T-helper 1 cell treated with Interleukin-12 subunit alpha and Interleukin-12 subunit beta and Interleukin-4 antibody, amounts not matched to agents 30 μg/mL and 1 μg/mL, for 36 hours (primary cell): ENCODE data around the gene TMEM259.

Experiments
- H3K27ac Mint-ChIP-seq: one replicate; pipeline ENCODE4 v1.8.0; 2021; ENCODE audit warnings: mild to moderate bottlenecking, mixed read lengths
- H3K27me3 Mint-ChIP-seq: one replicate; pipeline ENCODE4 v1.8.0; 2021; ENCODE audit warnings: low read depth, mixed read lengths
- H3K36me3 Mint-ChIP-seq: one replicate; pipeline ENCODE4 v1.8.0; 2021; ENCODE audit warnings: low read depth, mixed read lengths
- H3K4me1 Mint-ChIP-seq: one replicate; pipeline ENCODE4 v1.8.0; 2021; ENCODE audit warnings: low read depth, mixed read lengths
- H3K4me3 Mint-ChIP-seq: one replicate; pipeline ENCODE4 v1.8.0; 2021; ENCODE audit warnings: mild to moderate bottlenecking, moderate library complexity, mixed read lengths
- H3K9me3 Mint-ChIP-seq: one replicate; pipeline ENCODE4 v1.8.0; 2021; ENCODE audit warnings: mixed read lengths

TMEM259 gene

DNA sequence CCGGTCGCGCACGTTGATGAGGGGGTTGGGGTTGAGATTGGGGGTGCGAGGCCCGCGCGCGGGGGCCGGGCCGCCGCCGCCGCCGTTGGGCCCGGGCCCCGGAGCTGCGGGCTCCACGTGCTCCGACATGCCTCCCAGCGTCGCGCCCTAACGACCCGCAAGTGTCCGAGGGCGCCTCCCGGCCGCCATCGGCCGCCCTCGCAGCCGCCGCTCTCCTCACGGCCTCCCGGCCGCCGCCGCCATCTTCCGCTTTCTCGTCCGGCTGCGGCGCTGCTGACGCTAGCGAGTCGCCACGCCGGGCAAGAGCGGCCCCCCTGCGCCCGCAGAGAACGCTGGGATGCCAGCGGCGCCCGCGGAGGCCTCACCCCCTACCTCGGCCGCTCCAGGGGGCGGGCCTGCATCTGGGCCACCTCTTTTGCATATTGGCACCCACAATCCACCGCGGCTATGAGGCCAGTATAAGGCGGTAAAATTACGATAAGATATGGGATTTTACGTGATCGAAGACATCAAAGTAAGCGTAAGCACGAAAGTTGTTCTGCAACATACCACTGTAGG lies at the start of gene TMEM259:
Gene TMEM259, minus strand, starts transcription at position 256 of the 558 bp plus-strand sequence. Its CDS starts 127 bp downstream, at position 129.
- Mint-ChIP-seq H3K36me3 (peaks cover 3% of the 10 kb centered on the region), H3K27ac (peak within 1 kb of the TSS; percentile 99), H3K27me3 (no peaks in the 10 kb centered on the region), H3K9me3 (no peaks in the 10 kb centered on the region), H3K4me3 (peak within 1 kb of the TSS; percentile 97), H3K4me1 (peaks cover 26% of the 10 kb centered on the region)

DNA sequence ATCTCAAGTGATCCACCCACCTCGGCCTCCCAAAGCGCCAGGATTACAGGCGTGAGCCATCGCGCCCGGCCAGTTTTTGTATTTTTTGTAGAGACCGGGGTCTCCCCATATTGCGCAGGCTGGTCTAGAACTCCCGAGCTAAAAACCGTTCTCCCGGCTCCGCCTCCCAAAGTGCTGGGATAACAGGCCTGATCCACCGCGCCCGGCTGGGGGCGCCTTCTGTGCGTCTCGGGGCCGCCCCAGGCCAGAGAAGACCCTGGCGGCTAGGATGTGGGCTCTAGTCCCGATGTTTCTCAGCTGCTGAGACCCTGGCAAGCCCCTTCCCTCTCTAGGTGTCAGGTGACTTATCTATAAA lies 49.6 kb upstream of the TMEM259 start:
- Mint-ChIP-seq H3K36me3 (peaks cover 36% of the 10 kb centered on the region), H3K4me3 (peak overlapping the region; percentile 91), H3K9me3 (no peaks in the 10 kb centered on the region), H3K27me3 (no peaks in the 10 kb centered on the region), H3K27ac (no peak overlapping the region), H3K4me1 (peaks cover 30% of the 10 kb centered on the region)

DNA sequence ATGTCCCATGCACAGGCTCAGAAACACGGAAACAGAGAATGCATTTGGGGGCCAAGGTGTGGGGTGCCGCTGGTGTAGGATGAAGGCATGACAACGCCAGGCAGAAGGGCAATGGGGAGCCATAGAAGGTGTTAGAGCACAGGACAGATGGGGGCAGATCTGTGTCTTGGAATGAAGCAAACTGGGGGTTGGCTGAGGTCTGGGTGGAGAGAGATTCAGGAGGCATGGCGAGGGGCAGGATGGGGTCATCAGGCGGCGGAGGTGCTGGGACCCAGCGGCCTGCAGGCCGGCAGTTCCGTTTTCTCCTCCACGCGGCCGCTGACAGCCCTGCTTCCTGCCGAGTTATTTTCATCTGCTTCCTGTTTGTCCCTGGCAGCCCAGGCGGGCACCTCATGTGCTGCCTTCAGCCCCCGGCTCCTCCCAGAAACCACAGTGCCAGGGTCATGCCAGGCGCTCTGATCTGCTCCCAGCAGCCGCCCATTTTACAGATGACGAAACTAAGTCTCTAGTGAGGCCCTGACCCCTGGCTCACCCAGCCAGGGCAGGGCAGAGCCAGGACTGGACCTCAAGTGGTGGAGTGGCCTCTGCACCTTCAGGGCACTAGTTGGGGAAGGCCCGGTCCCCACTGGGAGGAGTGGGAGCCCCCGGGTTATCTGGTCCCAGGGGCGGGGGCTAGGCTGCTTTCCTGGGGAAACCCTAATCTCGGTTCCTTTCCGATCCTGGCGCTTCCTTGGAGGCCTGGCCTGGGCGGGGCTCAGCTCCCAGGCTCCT lies 48.3 kb upstream of the TMEM259 start:
- H3K27me3 Mint-ChIP-seq = no peaks in the 10 kb centered on the region
- H3K4me1 Mint-ChIP-seq = peaks cover 34% of the 10 kb centered on the region
- peaks cover 34% of the 10 kb centered on the region for H3K36me3 Mint-ChIP-seq
- H3K27ac Mint-ChIP-seq = peak overlapping the region; percentile 87
- H3K4me3 Mint-ChIP-seq = peak overlapping the region; percentile 91
- no peaks in the 10 kb centered on the region for H3K9me3 Mint-ChIP-seq

DNA sequence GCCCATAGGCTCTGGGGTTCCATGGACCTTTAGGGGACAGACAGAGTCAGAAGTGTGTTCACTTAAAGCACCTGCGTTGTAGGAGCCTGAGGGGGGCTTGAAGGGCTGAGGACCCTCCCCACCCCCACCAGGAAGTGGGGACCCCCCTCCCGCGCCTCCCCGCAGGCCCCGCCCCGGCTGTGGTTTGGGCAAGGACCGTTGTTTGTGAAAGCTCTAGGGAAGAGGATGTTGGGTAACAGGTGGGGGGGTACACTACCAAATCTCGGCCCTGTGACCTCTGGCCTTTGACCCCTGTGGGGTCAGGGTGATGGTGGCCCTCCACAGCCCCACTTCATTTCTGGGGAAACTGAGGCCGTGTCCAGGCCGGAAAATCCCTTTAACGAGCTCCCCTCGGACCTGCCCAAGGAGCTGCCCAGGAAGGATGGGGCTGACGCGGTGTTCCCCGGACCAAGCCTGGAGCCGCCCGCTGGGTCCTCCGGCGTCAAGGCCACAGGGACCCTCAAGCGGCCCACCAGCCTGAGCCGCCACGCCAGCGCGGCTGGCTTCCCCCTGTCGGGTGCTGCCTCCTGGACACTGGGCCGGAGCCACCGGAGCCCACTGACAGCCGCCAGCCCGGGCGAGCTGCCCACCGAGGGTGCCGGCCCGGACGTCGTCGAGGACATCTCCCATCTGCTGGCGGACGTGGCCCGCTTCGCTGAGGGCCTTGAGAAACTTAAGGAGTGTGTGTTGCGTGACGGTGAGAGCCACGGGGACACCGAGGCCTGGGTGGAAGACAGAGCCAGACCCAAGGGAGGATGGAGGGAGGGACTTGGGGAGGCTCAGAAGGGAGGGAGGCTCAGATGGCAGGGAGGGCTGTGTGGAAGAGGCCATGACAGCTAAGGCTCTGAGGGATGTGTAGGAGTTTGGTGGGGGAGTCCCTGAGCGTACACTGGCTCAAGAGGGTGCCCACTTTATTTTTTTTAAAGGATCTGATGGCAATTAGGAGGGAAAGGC lies 47.4 kb upstream of the TMEM259 start:
- Mint-ChIP-seq H3K27ac (peak overlapping the region; percentile 91), H3K9me3 (no peaks in the 10 kb centered on the region), H3K4me3 (peak overlapping the region; percentile 91), H3K4me1 (peaks cover 33% of the 10 kb centered on the region), H3K27me3 (no peaks in the 10 kb centered on the region), H3K36me3 (peaks cover 30% of the 10 kb centered on the region)

DNA sequence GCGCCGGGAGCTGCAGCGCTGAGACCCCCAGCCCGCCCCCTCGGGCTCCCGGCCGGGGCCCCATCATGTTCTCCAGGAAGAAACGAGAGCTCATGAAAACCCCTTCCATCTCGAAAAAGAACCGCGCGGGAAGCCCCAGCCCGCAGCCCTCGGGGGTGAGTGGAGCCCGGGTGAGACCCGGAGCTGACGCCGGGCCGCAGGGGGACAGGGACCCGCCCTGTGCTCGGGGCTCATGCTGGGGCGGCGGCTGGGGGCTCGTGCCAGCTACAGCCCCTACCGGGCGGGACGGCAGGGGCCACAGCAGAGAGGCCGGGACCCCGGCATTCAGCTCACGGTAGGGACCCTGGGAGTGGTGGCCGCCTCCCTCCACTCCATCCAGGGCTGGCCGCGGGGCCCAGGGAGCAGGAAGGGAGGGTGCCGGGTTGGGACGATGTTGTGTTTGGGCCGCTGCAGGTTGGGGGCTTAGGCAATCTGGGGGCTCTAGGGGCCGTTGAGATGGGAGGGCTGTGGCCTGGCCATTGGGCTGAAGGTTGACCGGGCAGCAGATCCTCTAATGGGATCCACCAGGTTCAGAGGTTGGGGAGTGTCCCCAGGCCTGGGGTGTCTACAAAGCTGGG lies 46.5 kb upstream of the TMEM259 start:
- peak overlapping the region; percentile 91 for H3K27ac Mint-ChIP-seq
- peak overlapping the region; percentile 89 for H3K4me3 Mint-ChIP-seq
- no peaks in the 10 kb centered on the region for H3K9me3 Mint-ChIP-seq
- no peaks in the 10 kb centered on the region for H3K27me3 Mint-ChIP-seq
- H3K4me1 Mint-ChIP-seq = peaks cover 29% of the 10 kb centered on the region
- peaks cover 21% of the 10 kb centered on the region for H3K36me3 Mint-ChIP-seq

DNA sequence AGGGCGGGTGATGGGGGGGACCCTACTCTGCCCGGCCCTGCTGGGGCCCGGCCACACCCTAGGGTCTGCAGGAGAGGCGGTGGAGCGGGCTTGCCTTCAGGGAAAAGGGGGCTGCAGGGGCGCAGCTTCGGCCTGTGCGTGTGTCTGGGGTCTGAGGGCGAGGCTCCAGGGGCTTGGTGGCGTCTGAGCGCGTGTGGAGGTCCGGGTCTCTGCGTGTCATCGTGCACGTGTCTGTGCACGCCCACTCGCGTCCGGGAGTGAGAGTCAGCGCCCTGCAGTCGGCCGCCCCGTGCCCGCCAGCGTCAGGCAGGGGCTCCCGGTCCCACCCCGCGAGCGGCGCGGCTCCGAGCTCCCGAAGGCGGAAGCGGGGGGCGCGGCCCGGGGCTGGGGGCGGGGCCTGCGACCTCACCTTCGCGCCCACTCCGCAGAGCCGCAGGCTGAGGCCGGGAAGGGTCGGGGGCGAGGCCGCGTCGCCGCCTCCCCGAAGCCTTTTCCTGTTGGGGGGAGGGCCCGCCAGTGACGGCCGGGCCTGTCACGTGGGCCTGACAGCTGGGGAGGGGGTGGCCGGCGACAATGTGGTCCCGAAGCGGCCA lies 45.9 kb upstream of the TMEM259 start, which contains the start of gene ARHGAP45:
Gene ARHGAP45, plus strand, starts transcription at position 420 of the 593 bp plus-strand sequence. CDS start 239 bp downstream, outside the sequence.
- H3K9me3 Mint-ChIP-seq = no peaks in the 10 kb centered on the region
- peak within 1 kb of the TSS; percentile 91 for H3K27ac Mint-ChIP-seq
- H3K36me3 Mint-ChIP-seq = peaks cover 15% of the 10 kb centered on the region
- no peaks in the 10 kb centered on the region for H3K27me3 Mint-ChIP-seq
- H3K4me1 Mint-ChIP-seq = peaks cover 26% of the 10 kb centered on the region
- H3K4me3 Mint-ChIP-seq = peak within 1 kb of the TSS; percentile 89

DNA sequence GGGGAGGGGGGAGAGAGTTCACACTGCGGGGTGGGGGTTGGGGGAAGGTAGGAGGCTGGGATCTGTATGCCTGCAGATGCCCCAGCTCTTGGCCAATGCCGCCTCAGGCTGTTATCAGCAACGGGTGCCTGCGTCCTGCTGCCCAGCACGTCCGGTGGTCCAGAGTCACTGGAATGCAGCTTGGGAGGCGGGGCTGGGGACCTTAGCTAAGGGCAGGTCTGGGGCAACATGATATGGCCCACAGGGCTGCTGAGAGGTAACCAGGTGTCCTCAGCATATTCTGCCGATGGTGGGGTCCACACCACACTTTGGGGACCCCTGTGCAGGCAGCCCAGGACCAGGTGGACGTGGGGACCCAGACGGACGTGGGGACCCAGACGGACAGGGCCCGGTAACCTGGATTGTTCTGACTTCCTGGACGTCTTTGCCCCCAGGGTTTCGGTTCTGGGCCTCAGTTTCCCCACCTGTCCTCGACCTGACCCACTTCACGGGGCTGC lies 45.4 kb upstream of the TMEM259 start:
- Mint-ChIP-seq H3K36me3 (peaks cover 12% of the 10 kb centered on the region), H3K4me3 (peak overlapping the region; percentile 89), H3K27me3 (no peaks in the 10 kb centered on the region), H3K4me1 (peaks cover 23% of the 10 kb centered on the region), H3K9me3 (no peaks in the 10 kb centered on the region), H3K27ac (no peak overlapping the region)

DNA sequence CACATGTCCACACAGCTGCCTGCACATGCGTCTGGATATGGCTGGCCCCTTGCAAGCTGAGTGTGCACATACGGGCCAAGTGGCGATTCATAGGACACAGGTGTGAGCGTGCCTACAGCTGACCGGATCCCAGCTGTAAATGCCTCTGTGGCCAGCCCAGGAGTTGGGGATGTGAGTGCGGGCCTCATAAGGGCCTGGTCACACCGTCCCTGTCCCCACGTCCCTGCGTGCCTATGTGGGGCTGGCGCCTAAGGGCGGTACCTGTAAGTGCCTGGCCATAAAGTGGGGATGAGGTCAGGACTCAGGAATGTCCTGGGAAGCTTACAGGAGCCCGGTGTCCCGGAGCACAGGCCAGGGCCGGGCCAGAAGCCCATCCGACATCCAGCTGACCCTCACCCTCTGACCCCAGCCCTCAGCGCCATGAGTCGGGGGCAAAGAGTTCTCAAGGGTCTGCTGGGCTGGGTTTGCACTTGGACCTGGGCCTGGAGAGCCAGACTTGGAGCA lies 44.7 kb upstream of the TMEM259 start:
- Mint-ChIP-seq H3K9me3 (no peaks in the 10 kb centered on the region), H3K27ac (peak overlapping the region; percentile 62), H3K27me3 (no peaks in the 10 kb centered on the region), H3K36me3 (peaks cover 12% of the 10 kb centered on the region), H3K4me1 (peaks cover 23% of the 10 kb centered on the region), H3K4me3 (peak overlapping the region; percentile 57)

DNA sequence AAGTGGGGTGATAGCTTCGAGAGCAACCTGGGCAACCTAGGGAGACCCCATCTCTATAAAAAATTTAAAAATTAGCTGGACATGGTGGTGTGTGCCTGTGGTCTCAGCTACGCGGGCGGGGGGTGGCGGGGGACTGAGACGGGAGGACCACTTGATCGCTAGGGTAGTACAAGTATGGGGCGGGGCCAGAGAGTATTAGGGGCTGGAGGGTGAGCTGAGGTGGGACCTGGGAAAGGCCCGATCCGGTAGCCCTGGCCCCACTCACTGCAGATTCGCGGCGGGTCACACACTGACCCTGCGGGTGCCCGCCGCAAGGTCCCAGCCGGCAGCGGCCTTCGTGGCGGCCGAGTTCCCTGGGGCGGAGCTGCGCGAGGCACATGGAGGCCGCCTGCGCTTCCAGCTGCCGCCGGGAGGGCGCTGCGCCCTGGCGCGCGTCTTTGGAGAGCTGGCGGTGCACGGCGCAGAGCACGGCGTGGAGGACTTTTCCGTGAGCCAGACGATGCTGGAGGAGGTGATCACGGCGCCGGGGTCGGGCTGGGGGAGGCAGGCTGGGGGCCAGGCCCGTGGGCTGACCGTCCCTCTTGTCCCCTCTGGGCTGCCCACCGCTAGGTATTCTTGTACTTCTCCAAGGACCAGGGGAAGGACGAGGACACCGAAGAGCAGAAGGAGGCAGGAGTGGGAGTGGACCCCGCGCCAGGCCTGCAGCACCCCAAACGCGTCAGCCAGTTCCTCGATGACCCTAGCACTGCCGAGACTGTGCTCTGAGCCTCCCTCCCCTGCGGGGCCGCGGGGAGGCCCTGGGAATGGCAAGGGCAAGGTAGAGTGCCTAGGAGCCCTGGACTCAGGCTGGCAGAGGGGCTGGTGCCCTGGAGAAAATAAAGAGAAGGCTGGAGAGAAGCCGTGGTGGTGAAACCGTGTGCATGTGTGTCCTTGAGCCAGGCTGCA lies 44.0 kb upstream of the TMEM259 start:
- H3K4me3 Mint-ChIP-seq = peak overlapping the region; percentile 57
- no peaks in the 10 kb centered on the region for H3K27me3 Mint-ChIP-seq
- H3K4me1 Mint-ChIP-seq = peaks cover 23% of the 10 kb centered on the region
- H3K9me3 Mint-ChIP-seq = no peaks in the 10 kb centered on the region
- H3K36me3 Mint-ChIP-seq = peaks cover 12% of the 10 kb centered on the region
- peak overlapping the region; percentile 76 for H3K27ac Mint-ChIP-seq

DNA sequence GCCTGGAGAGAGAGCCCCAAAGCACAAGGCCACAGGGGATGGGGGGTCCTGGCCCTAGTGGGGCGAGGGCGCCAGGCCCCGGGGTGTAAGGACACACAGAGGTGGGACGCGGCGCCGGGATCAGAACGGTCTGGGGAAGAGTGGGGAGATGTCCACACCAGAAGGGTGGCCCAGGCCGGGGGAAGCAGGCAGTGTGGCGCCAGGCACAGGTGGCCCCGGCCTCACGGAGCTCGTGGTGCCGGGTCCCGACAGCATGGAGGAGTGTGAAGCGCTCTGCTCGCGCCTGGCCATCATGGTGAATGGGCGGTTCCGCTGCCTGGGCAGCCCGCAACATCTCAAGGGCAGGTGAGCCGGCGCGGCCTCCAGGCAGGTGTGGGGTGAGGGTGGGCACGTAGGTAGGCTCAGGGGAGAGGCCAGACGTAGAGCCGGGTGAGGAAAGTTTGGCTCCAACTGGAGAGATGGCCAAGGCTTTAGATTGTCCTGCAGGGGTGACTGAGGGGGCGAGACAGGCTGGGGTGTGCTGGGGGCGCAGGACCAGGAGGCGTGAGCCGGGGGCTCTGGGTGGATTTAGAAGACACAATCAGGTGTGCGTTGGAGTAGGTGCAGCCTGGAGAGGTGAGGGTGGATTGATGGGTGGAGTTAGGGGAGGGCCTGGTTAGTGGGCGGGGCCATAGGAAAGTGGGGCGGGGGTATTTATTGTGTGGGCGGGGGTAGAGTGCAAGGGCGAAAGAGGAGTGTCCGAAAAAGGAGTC lies 43.2 kb upstream of the TMEM259 start:
- H3K4me1 Mint-ChIP-seq = peaks cover 23% of the 10 kb centered on the region
- H3K27me3 Mint-ChIP-seq = no peaks in the 10 kb centered on the region
- no peaks in the 10 kb centered on the region for H3K9me3 Mint-ChIP-seq
- no peak overlapping the region for H3K27ac Mint-ChIP-seq
- H3K36me3 Mint-ChIP-seq = peaks cover 9% of the 10 kb centered on the region
- no peak overlapping the region for H3K4me3 Mint-ChIP-seq

DNA sequence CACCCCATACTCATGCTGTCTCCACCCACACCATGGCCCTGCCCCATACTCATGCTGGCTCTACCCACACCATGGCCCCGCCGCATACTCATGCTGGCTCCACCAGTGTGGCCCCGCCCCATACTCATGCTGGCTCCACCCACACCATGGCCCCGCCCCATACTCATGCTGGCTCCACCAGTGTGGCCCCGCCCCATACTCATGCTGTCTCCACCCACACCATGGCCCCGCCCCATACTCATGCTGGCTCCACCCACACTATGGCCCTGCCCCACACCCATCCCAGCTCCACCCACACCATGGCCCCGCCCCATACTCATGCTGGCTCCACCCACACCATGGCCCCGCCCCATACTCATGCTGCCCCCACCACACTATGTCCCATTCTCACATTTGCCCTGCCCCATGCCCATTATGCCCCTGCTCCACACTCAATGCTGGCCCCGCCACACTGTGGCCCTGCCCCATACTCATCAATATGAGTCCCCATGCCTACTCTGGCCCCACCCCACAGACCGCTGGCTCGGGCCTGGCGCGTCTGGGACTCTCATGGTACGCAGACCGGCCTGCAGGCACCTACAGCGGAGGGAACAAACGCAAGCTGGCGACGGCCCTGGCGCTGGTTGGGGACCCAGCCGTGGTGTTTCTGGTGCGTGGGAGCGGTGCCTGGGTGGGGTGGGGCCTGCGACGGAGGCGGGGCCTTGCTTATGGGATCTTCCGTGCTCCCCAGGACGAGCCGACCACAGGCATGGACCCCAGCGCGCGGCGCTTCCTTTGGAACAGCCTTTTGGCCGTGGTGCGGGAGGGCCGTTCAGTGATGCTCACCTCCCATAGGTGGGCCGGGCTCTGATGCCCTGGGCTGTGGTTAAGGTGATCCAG lies 42.3 kb upstream of the TMEM259 start:
- peaks cover 2% of the 10 kb centered on the region for H3K36me3 Mint-ChIP-seq
- H3K4me1 Mint-ChIP-seq = peaks cover 18% of the 10 kb centered on the region
- H3K27ac Mint-ChIP-seq = peak overlapping the region; percentile 49
- no peaks in the 10 kb centered on the region for H3K27me3 Mint-ChIP-seq
- H3K4me3 Mint-ChIP-seq = no peak overlapping the region
- H3K9me3 Mint-ChIP-seq = no peaks in the 10 kb centered on the region
